Measurements from ENCODE around the gene MARCHF10.

GRCh38 chr17:62655656-62656055, 152.5 kb downstream of the MARCHF10 start:
- TF ChIP-seq EZH2 (IDR thresholded peaks at IDR 0.05; ENCODE audit: borderline replicate concordance, low read depth, low read length) (no peak), SMC3 (conservative IDR thresholded peaks at IDR 0.05; ENCODE audit: insufficient read depth, low read depth, low read length) (no peak), POLR2A (conservative IDR thresholded peaks at IDR 0.05) (no peak), CTCF (IDR thresholded peaks at IDR 0.05 in 2 of 3, conservative IDR thresholded peaks at IDR 0.05 in 1 of 3; ENCODE audit: insufficient read depth in 2 of 3, low read depth in 1 of 3, low read length in 3 of 3) (no peak), RCOR1 (IDR thresholded peaks at IDR 0.05; ENCODE audit: borderline replicate concordance in 1 of 2, low read depth in 2 of 2, low read length in 2 of 2) (no peak), BRCA1 (IDR thresholded peaks at IDR 0.05) (no peak), BRCA1 (CRISPR knock-in tag; IDR thresholded peaks at IDR 0.05) (no peak), ZBTB33 (CRISPR knock-in tag; IDR thresholded peaks at IDR 0.05) (no peak), ZKSCAN1 (IDR thresholded peaks at IDR 0.05; ENCODE audit: low read depth, low read length) (no peak), JUND (IDR thresholded peaks at IDR 0.05; ENCODE audit: borderline replicate concordance, low read depth, low read length) (no peak), JUND (tag; IDR thresholded peaks at IDR 0.05; ENCODE audit: borderline replicate concordance, low read depth, low read length) (no peak), ZFP30 (CRISPR knock-in tag; IDR thresholded peaks at IDR 0.05; ENCODE audit: borderline replicate concordance) (no peak)

Measured in K562 (cell line).